ENCODE measurements around the gene ZNF716. TPM values are rescaled to one million over a fixed set of nuclear protein-coding genes. Genes with fewer than 3 reads are reported as not detected.

Gene ZNF716
- total RNA-seq, result not detected in 2 replicates

GRCh38 chr7:57449904-57450303 lies at the start of gene ZNF716:
TSS of gene ZNF716 (plus strand) at chr7:57450177. CDS start at chr7:57450289, 112 bp downstream.

All from airway epithelial cell (primary cell).